Neural cell (in vitro differentiated cells): Measurements from ENCODE around the gene ACD. TPM values are rescaled to one million over a fixed set of nuclear protein-coding genes. Genes with fewer than 3 reads are reported as not detected.

ENCODE experiments used
- H2AFZ ChIP-seq: fragments of 200-600, 300-800 bp; sonication (generic), shearing (Covaris generic); 2 replicates; pipeline ENCODE4 v1.6.0; 2014; ENCODE audit warnings: low read depth, mild to moderate bottlenecking, antibody characterized with exemption, low read length, moderate library complexity
- H3F3A ChIP-seq: fragments of 200-600 bp; shearing (Covaris generic); 2 replicates; pipeline ENCODE4 v1.6.1; 2016; ENCODE audit warnings: mild to moderate bottlenecking, moderate library complexity, mixed read lengths, antibody characterized with exemption, low read length; ENCODE audit not compliant: insufficient read depth, poor library complexity, severe bottlenecking
- H3K27ac ChIP-seq: fragments of 200-600, 300-800 bp; sonication (generic), shearing (Covaris generic); 2 replicates; pipeline ENCODE4 v1.5.1; 2014; ENCODE audit warnings: mild to moderate bottlenecking, low read length, moderate library complexity
- H3K27me3 ChIP-seq: fragments of 300-800, 200-600 bp; sonication (generic), shearing (Covaris generic); 2 replicates; pipeline ENCODE4 v1.6.0; 2014; ENCODE audit warnings: mild to moderate bottlenecking, low read depth, low read length, moderate library complexity; ENCODE audit not compliant: insufficient read depth
- H3K36me3 ChIP-seq: fragments of 300-800, 200-600 bp; sonication (generic), shearing (Covaris generic); 2 replicates; pipeline ENCODE4 v1.5.1; 2014; ENCODE audit warnings: mild to moderate bottlenecking, antibody characterized with exemption, low read length, moderate library complexity; ENCODE audit not compliant: insufficient read depth
- H3K4me2 ChIP-seq: fragments of 300-800, 200-600 bp; sonication (generic), shearing (Covaris generic); 2 replicates; pipeline ENCODE4 v1.6.0; 2014; ENCODE audit warnings: mild to moderate bottlenecking, low read length
- H3K4me3 ChIP-seq: fragments of 300-800, 200-600 bp; sonication (generic), shearing (Covaris generic); 2 replicates; pipeline ENCODE4 v1.5.1; 2014; ENCODE audit warnings: mild to moderate bottlenecking, low read length, moderate library complexity
- H3K79me2 ChIP-seq: fragments of 200-600 bp; shearing (Covaris generic); replicated peaks from 2 replicates; pipeline ENCODE4 v1.6.0; 2014; ENCODE audit warnings: mild to moderate bottlenecking, low read length, moderate library complexity; ENCODE audit not compliant: insufficient read depth
- H3K9ac ChIP-seq: fragments of 300-800, 200-600 bp; sonication (generic), shearing (Covaris generic); 2 replicates; pipeline ENCODE4 v1.6.1; 2016; ENCODE audit warnings: mild to moderate bottlenecking, low read length, mixed read lengths
- H3K9me2 ChIP-seq: fragments of 200-600 bp; shearing (Covaris generic); 2 replicates; pipeline ENCODE4 v1.6.1; 2016; ENCODE audit warnings: mild to moderate bottlenecking, low read length, mixed read lengths; ENCODE audit not compliant: insufficient read depth
- H3K9me3 ChIP-seq: fragments of 200-600, 300-800 bp; sonication (generic), shearing (Covaris generic); 2 replicates; pipeline ENCODE4 v1.6.1; 2016; ENCODE audit warnings: mild to moderate bottlenecking, mixed run types, low read length, moderate library complexity, mixed read lengths
- H4K20me1 ChIP-seq: fragments of 200-600 bp; shearing (Covaris generic); 2 replicates; pipeline ENCODE4 v1.6.1; 2016; ENCODE audit warnings: mild to moderate bottlenecking, mixed run types; ENCODE audit not compliant: insufficient read depth
- EP300 ChIP-seq: fragments of 450-650 bp; conservative IDR thresholded peaks from 2 replicates; pipeline ENCODE4 v1.6.1; 2014; ENCODE audit warnings: antibody characterized with exemption, mild to moderate bottlenecking, moderate library complexity; ENCODE audit not compliant: poor library complexity, severe bottlenecking
- EZH2 ChIP-seq: fragments of 200-600, 300-800 bp; shearing (Covaris generic), sonication (generic); IDR thresholded peaks from 2 replicates; pipeline ENCODE4 v1.6.1; 2014; ENCODE audit warnings: antibody characterized with exemption, low read length, borderline replicate concordance, mild to moderate bottlenecking; ENCODE audit not compliant: insufficient read depth, poor library complexity, severe bottlenecking
- MXI1 ChIP-seq: fragments of 450-650 bp; conservative IDR thresholded peaks from 2 replicates; pipeline ENCODE4 v1.6.1; 2014; ENCODE audit warnings: antibody characterized with exemption, mild to moderate bottlenecking; ENCODE audit not compliant: poor library complexity, severe bottlenecking
- POLR2AphosphoS5 ChIP-seq: IDR thresholded peaks from 2 replicates; pipeline ENCODE4 v1.6.1; 2012
- RAD21 ChIP-seq: fragments of 450-650 bp; conservative IDR thresholded peaks from 2 replicates; pipeline ENCODE4 v1.6.1; 2014; ENCODE audit warnings: antibody characterized with exemption, mild to moderate bottlenecking, moderate library complexity
- SMC3 ChIP-seq: fragments of 450-650 bp; conservative IDR thresholded peaks from 2 replicates; pipeline ENCODE4 v1.6.1; 2014; ENCODE audit warnings: antibody characterized with exemption, mild to moderate bottlenecking, moderate library complexity; ENCODE audit not compliant: poor library complexity
- TAF1 ChIP-seq: IDR thresholded peaks from 2 replicates; pipeline ENCODE4 v1.6.1; 2012; ENCODE audit warnings: low read depth
- polyA plus RNA-seq: library from polyadenylated mRNA; depleted of rRNA; stranded (reverse); fragments of >200 nt; gene quantifications from 2 replicates; pipeline ENCODE4 v1.2.3, GENCODE V29; 2014
- TF ChIP-seq, protein P1 (sequence below): IDR thresholded peaks from 2 replicates; pipeline ENCODE4 v1.6.1; 2012; ENCODE audit warnings: borderline replicate concordance
- TF ChIP-seq, protein P2 (sequence below): fragments of 450-650 bp; IDR thresholded peaks from 2 replicates; pipeline ENCODE4 v1.5.1; 2014; ENCODE audit warnings: antibody characterized with exemption, mild to moderate bottlenecking, moderate library complexity; ENCODE audit not compliant: poor library complexity, severe bottlenecking

Gene ACD
- polyA plus RNA-seq, 1 donor from 2014 or later: 98.6 TPM

DNA sequence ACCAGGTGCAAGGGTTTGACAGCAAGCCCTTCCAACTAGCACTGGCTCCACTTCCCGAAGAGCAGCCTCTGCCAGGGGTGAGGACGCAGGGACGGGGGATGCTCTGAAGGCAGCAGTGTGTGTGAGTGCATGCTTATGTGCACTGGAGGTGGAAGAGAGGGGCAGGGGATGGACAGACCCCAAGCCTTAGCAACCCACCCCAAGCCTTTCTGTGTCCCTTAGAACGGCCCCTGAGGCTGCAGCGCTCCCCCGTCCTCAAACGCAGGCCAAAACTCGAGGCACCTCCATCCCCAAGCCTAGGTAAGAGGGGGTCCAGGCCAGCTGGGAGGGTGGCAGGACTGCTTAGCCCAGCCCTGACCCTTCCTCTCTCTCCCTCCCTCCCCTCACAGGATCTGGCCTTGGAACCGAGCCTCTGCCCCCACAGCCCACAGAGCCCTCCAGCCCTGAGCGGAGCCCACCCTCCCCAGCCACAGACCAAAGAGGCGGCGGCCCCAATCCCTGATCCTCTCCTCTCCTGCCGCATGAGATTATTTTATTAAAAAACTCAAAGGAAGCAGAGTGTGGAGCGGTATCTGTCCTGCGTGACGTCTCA is 2.9 kb downstream of the ACD start:
- Histone ChIP-seq H3K4me3 (no peak overlapping the region), H3K4me2 (no peak overlapping the region), H4K20me1 (no peaks in the 10 kb centered on the region), H3K9me3 (no peaks in the 10 kb centered on the region), H3K9ac (no peak overlapping the region), H3K27ac (no peak overlapping the region), H3K36me3 (no peaks in the 10 kb centered on the region), H3K9me2 (no peaks in the 10 kb centered on the region), H2AFZ (no peak overlapping the region), H3F3A (no peaks in the 10 kb centered on the region), H3K27me3 (peaks cover 9% of the 10 kb centered on the region), H3K79me2 (peaks cover 12% of the 10 kb centered on the region)
- TF ChIP-seq, protein P1, sequence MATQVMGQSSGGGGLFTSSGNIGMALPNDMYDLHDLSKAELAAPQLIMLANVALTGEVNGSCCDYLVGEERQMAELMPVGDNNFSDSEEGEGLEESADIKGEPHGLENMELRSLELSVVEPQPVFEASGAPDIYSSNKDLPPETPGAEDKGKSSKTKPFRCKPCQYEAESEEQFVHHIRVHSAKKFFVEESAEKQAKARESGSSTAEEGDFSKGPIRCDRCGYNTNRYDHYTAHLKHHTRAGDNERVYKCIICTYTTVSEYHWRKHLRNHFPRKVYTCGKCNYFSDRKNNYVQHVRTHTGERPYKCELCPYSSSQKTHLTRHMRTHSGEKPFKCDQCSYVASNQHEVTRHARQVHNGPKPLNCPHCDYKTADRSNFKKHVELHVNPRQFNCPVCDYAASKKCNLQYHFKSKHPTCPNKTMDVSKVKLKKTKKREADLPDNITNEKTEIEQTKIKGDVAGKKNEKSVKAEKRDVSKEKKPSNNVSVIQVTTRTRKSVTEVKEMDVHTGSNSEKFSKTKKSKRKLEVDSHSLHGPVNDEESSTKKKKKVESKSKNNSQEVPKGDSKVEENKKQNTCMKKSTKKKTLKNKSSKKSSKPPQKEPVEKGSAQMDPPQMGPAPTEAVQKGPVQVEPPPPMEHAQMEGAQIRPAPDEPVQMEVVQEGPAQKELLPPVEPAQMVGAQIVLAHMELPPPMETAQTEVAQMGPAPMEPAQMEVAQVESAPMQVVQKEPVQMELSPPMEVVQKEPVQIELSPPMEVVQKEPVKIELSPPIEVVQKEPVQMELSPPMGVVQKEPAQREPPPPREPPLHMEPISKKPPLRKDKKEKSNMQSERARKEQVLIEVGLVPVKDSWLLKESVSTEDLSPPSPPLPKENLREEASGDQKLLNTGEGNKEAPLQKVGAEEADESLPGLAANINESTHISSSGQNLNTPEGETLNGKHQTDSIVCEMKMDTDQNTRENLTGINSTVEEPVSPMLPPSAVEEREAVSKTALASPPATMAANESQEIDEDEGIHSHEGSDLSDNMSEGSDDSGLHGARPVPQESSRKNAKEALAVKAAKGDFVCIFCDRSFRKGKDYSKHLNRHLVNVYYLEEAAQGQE: no peak
- TF ChIP-seq TAF1: no peak
- no peak for TF ChIP-seq EZH2
- no peak for TF ChIP-seq MXI1
- TF ChIP-seq, protein P2, sequence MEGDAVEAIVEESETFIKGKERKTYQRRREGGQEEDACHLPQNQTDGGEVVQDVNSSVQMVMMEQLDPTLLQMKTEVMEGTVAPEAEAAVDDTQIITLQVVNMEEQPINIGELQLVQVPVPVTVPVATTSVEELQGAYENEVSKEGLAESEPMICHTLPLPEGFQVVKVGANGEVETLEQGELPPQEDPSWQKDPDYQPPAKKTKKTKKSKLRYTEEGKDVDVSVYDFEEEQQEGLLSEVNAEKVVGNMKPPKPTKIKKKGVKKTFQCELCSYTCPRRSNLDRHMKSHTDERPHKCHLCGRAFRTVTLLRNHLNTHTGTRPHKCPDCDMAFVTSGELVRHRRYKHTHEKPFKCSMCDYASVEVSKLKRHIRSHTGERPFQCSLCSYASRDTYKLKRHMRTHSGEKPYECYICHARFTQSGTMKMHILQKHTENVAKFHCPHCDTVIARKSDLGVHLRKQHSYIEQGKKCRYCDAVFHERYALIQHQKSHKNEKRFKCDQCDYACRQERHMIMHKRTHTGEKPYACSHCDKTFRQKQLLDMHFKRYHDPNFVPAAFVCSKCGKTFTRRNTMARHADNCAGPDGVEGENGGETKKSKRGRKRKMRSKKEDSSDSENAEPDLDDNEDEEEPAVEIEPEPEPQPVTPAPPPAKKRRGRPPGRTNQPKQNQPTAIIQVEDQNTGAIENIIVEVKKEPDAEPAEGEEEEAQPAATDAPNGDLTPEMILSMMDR: no peak
- TF ChIP-seq RAD21: no peak
- TF ChIP-seq POLR2AphosphoS5: no peak
- no peak for TF ChIP-seq SMC3
- TF ChIP-seq EP300: no peak

DNA sequence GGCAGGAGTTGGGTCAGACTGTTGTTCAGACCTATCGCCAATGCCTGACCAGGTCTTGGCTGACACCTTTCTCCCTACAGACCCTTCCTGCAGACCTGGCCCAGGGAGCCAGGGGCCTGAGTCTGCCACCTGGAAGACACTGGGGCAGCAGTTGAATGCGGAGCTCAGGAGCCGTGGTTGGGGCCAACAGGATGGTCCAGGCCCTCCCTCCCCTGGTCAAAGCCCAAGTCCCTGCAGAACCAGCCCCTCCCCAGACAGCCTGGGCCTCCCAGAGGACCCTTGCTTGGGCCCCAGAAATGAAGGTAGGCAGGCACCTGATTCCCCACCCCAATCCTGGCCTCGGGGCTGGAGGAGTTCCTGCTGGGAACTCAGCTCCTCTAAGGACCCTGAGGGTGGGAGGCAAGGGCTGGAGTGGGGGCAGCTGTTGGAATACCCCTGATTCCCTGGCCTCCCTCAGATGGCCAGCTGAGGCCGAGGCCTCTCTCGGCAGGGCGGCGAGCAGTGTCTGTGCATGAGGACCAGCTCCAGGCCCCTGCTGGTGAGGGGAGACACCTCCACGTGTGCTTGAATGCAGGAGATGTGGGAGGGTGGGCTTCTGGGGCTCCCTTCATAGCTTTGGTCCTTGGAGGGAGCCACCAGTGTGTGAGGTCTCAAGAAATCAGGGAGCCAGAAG is 3.6 kb downstream of the ACD start:
- no peaks in the 10 kb centered on the region for H3K9me2 ChIP-seq
- H3K9ac ChIP-seq: no peak overlapping the region
- peaks cover 15% of the 10 kb centered on the region for H3K27me3 ChIP-seq
- H4K20me1 ChIP-seq: no peaks in the 10 kb centered on the region
- peaks cover 12% of the 10 kb centered on the region for H3K79me2 ChIP-seq
- H3K36me3 ChIP-seq: no peaks in the 10 kb centered on the region
- no peaks in the 10 kb centered on the region for H3K9me3 ChIP-seq
- no peak overlapping the region for H2AFZ ChIP-seq
- H3K27ac ChIP-seq: no peak overlapping the region
- TF ChIP-seq, protein P2: no peak
- TF ChIP-seq EZH2: no peak
- no peak overlapping the region for H3K4me2 ChIP-seq
- H3F3A ChIP-seq: no peaks in the 10 kb centered on the region
- H3K4me3 ChIP-seq: no peak overlapping the region
